Activated naive CD8-positive, alpha-beta T cell treated with anti-CD3 and anti-CD28 coated beads, Interleukin-2, amount 10 ng/mL, durations not matched to agents 7 days and 5 days (primary cell): ENCODE measurements around the gene ZNF646. TPM values are rescaled to one million over a fixed set of nuclear protein-coding genes. Genes with fewer than 3 reads are reported as not detected.

Source experiments
- ATAC-seq: fragments of 150-1000 bp; cut with Tn5 transposase; one replicate; pipeline ENCODE4 v1.10.0; 2021; ENCODE audit warnings: low read depth, moderate library complexity
- POLR2A ChIA-PET: fragments of 350-600 bp; sonication (Branson Sonifier 250); formaldehyde crosslinking; loops from one replicate; lab custom pipeline; 2021; ENCODE audit warnings: antibody characterized with exemption; lab: Charles Lee
- DNase-seq: peaks from one replicate; pipeline ENCODE4 v3.0.0; 2021
- H3K27ac Mint-ChIP-seq: one replicate; pipeline ENCODE4 v1.8.0; 2022; ENCODE audit warnings: mild to moderate bottlenecking, mixed read lengths
- H3K27me3 Mint-ChIP-seq: one replicate; pipeline ENCODE4 v1.8.0; 2022; ENCODE audit warnings: mild to moderate bottlenecking, moderate library complexity, mixed read lengths
- H3K36me3 Mint-ChIP-seq: one replicate; pipeline ENCODE4 v1.8.0; 2021; ENCODE audit warnings: mild to moderate bottlenecking, mixed read lengths
- H3K4me1 Mint-ChIP-seq: one replicate; pipeline ENCODE4 v1.8.0; 2021; ENCODE audit warnings: mixed read lengths
- H3K4me3 Mint-ChIP-seq: one replicate; pipeline ENCODE4 v1.8.0; 2022; ENCODE audit warnings: mild to moderate bottlenecking, moderate library complexity, mixed read lengths
- H3K9me3 Mint-ChIP-seq: one replicate; pipeline ENCODE4 v1.8.0; 2021; ENCODE audit warnings: mixed read lengths
- total RNA-seq, 2 experiments: library from RNA; stranded (reverse); gene quantifications; one replicate each; pipeline ENCODE4 v1.2.3, GENCODE V29; 2021

The ZNF646 gene
- total RNA-seq, 2 experiments from 2014 or later, result 37.3 to 38.7 TPM

GRCh38 chr16:31125844-31126243, 51.6 kb downstream of the ZNF646 start:
- H3K27me3 Mint-ChIP-seq, result no peaks in the 10 kb centered on the region
- no peaks in the 10 kb centered on the region for H3K9me3 Mint-ChIP-seq
- POLR2A ChIA-PET, result interaction anchor here (0.8 to 1.9 kb wide), 2 partner anchors 8 to 176 kb away, joined by 3 to 6 read pairs; partner anchors contain the start of gene KAT8
- peaks cover 18% of the 10 kb centered on the region for H3K36me3 Mint-ChIP-seq
- H3K4me1 Mint-ChIP-seq, result peaks cover 5% of the 10 kb centered on the region
- no peak overlapping the region for H3K4me3 Mint-ChIP-seq
- ATAC-seq (no peak), DNase-seq (no peak)
- no peak overlapping the region for H3K27ac Mint-ChIP-seq

DNA sequence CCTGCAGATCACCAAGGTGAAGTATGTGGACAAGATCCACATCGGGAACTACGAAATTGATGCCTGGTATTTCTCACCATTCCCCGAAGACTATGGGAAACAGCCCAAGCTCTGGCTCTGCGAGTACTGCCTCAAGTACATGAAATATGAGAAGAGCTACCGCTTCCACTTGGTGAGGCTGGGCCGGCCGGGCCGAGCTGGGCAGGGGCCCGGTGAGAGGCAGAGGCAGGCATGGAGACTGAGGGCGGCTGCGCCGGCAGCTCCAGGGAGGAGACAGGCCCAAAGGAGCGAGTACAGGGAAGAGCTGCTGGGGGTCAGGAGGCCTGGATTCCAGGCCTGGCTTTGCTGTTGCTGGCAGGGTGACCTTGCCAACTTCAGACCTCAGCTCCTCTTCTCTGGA, 53.0 kb downstream of the ZNF646 start:
- H3K27me3 Mint-ChIP-seq, result no peaks in the 10 kb centered on the region
- no peak overlapping the region for H3K27ac Mint-ChIP-seq
- H3K4me3 Mint-ChIP-seq, result no peak overlapping the region
- POLR2A ChIA-PET, result interaction anchor here (1.9 kb wide), 1 partner anchor 10 kb away, joined by 6 read pairs; the partner anchor contains the start of gene KAT8
- H3K36me3 Mint-ChIP-seq, result peaks cover 10% of the 10 kb centered on the region
- DNase-seq, result no peak
- H3K4me1 Mint-ChIP-seq, result peaks cover 5% of the 10 kb centered on the region
- H3K9me3 Mint-ChIP-seq, result no peaks in the 10 kb centered on the region
- ATAC-seq, result no peak

- Mint-ChIP-seq H3K4me1 (peaks cover 5% of the 10 kb centered on the region), H3K9me3 (no peaks in the 10 kb centered on the region), H3K27ac (peak overlapping the region; percentile 70), H3K4me3 (no peak overlapping the region), H3K36me3 (peaks cover 4% of the 10 kb centered on the region), H3K27me3 (no peaks in the 10 kb centered on the region)
- ATAC-seq (peak; percentile 25), DNase-seq (no peak)
- POLR2A ChIA-PET, result interaction anchor here (1.0 to 3.9 kb wide), 2 partner anchors 12 to 13 kb away, joined by 3 to 12 read pairs; partner anchors contain the start of gene KAT8
Observed at GRCh38 chr16:31128711-31129567, 54.7 kb downstream of the ZNF646 start.

DNA sequence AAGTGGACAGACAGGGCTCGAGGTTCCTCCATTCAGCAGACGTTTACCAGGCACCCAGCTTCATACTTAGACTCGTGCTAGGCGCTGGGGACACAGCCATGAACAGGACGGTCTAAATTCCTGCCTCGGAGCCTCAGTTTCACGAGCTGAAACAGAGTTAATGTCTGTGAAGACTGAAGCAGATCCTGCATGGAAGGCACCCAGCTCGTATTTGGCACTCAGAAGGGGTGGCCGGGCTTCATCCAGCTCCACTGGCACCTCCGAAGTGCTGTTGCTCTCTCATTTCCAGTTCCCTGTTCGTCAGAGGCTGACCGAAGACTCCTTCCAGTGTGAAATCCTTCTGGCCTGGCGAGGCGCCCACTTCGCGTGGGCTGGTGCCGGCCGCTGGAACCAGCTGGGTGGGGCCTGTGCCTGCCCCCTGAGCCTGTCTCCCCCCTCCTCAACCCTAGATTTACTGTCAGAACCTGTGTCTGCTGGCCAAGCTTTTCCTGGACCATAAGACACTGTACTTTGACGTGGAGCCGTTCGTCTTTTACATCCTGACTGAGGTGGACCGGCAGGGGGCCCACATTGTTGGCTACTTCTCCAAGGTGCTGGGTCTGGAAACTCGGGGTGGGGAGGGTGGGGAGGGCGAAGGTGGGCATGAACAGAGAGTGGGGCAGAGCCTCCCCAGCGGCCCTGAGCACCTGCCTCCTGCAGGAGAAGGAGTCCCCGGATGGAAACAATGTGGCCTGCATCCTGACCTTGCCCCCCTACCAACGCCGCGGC, 55.5 kb downstream of the ZNF646 start:
- Mint-ChIP-seq H3K36me3 (peaks cover 4% of the 10 kb centered on the region), H3K9me3 (no peaks in the 10 kb centered on the region), H3K27me3 (no peaks in the 10 kb centered on the region), H3K4me3 (no peak overlapping the region), H3K4me1 (peaks cover 5% of the 10 kb centered on the region), H3K27ac (no peak overlapping the region)
- POLR2A ChIA-PET, result interaction anchor here (1.0 to 3.9 kb wide), 2 partner anchors 12 kb away, joined by 3 to 12 read pairs; partner anchors contain the start of gene KAT8
- no peak for ATAC-seq
- no peak for DNase-seq

DNA sequence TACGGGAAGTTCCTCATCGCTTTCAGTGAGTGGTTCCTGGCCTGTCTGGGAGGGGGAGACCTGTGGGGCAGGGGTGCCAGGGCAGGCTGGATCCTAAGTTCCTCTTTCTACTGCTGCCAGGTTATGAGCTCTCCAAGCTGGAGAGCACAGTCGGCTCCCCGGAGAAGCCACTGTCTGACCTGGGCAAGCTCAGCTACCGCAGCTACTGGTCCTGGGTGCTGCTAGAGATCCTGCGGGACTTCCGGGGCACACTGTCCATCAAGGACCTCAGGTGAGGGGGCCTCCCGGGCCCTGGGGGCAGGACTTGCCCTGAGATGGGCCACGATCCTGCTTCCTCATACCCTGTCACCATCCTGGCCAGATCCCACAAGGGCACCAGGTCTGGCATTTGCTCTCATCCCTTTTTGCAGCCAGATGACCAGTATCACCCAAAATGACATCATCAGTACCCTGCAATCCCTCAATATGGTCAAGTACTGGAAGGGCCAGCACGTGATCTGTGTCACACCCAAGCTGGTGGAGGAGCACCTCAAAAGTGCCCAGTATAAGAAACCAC, 56.2 kb downstream of the ZNF646 start:
- no peak for ATAC-seq
- DNase-seq, result no peak
- H3K27me3 Mint-ChIP-seq, result no peaks in the 10 kb centered on the region
- H3K27ac Mint-ChIP-seq, result no peak overlapping the region
- peaks cover 4% of the 10 kb centered on the region for H3K36me3 Mint-ChIP-seq
- H3K4me3 Mint-ChIP-seq, result no peak overlapping the region
- H3K4me1 Mint-ChIP-seq, result peaks cover 5% of the 10 kb centered on the region
- H3K9me3 Mint-ChIP-seq, result no peaks in the 10 kb centered on the region
- POLR2A ChIA-PET, result interaction anchor here (1.0 to 3.9 kb wide), 2 partner anchors 12 to 13 kb away, joined by 3 to 12 read pairs; partner anchors contain the start of gene KAT8

DNA sequence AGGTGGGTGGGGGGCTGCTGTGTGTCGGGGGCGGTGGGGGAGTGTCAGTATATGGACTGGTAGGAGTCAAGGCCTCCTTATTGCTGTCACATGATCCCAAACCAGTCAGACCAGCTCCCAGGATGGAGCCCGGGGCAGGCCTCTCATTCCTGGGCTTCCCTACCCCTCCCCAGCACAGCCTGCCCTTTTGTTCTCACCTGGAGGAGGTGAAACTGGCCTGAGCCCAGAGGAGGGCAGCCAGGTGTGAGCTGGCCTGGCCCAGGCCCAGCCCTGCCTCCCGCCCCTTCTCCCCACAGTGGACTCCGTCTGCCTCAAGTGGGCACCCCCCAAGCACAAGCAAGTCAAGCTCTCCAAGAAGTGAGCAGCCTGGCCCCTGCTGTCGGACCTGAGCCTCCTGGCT, 56.7 kb downstream of the ZNF646 start:
- Mint-ChIP-seq H3K27ac (no peak overlapping the region), H3K36me3 (peaks cover 4% of the 10 kb centered on the region), H3K27me3 (no peaks in the 10 kb centered on the region), H3K4me3 (no peak overlapping the region), H3K9me3 (no peaks in the 10 kb centered on the region), H3K4me1 (peaks cover 5% of the 10 kb centered on the region)
- ATAC-seq (no peak), DNase-seq (no peak)
- POLR2A ChIA-PET, result interaction anchor here (3.9 kb wide), 1 partner anchor 14 kb away, joined by 12 read pairs; the partner anchor contains the start of gene KAT8

GRCh38 chr16:31131416-31131815, 57.2 kb downstream of the ZNF646 start:
- Mint-ChIP-seq H3K9me3 (no peaks in the 10 kb centered on the region), H3K27me3 (no peaks in the 10 kb centered on the region), H3K36me3 (peaks cover under 1% of the 10 kb centered on the region), H3K4me3 (no peak overlapping the region), H3K27ac (no peak overlapping the region), H3K4me1 (peaks cover 5% of the 10 kb centered on the region)
- ATAC-seq (no peak), DNase-seq (no peak)
- POLR2A ChIA-PET, result interaction anchor here (3.9 kb wide), 1 partner anchor 14 kb away, joined by 12 read pairs; the partner anchor contains the start of gene KAT8

DNA sequence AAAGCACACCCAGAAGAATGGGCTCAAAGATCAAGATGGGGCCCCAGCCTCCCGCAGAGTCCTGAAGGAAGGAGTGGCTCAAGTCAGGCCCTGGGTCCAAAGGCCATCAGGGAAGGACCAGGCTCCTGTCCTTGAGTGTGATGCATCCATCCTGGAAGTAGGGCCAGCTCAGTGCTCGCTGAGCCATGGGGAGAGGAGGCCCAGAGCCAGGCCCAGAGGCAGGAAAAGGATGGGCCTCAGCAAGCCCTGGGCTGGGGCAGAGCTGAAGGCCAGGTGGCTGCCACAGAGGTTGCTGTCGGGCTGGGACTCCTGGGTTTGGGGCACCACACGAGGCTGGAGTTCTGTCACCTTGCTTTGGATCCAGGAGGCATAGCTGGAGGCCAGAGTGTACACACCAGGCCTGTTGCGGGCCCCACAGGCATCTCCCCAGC, 57.6 kb downstream of the ZNF646 start:
- Mint-ChIP-seq H3K4me1 (peaks cover 5% of the 10 kb centered on the region), H3K27ac (no peak overlapping the region), H3K9me3 (no peaks in the 10 kb centered on the region), H3K4me3 (no peak overlapping the region), H3K36me3 (no peaks in the 10 kb centered on the region), H3K27me3 (no peaks in the 10 kb centered on the region)
- ATAC-seq (no peak), DNase-seq (no peak)
- POLR2A ChIA-PET, result interaction anchor here (3.9 kb wide), 1 partner anchor 15 kb away, joined by 12 read pairs; the partner anchor contains the start of gene KAT8

- H3K36me3 Mint-ChIP-seq, result no peaks in the 10 kb centered on the region
- H3K4me1 Mint-ChIP-seq, result peaks cover 5% of the 10 kb centered on the region
- H3K27ac Mint-ChIP-seq, result no peak overlapping the region
- POLR2A ChIA-PET, result interaction anchor here (1.5 kb wide), 1 partner anchor 15 kb away, joined by 4 read pairs; the partner anchor contains the start of gene KAT8
- no peak for ATAC-seq
- no peaks in the 10 kb centered on the region for H3K27me3 Mint-ChIP-seq
- H3K4me3 Mint-ChIP-seq, result no peak overlapping the region
- no peak for DNase-seq
- H3K9me3 Mint-ChIP-seq, result no peaks in the 10 kb centered on the region
Observed at GRCh38 chr16:31132303-31132979, 58.2 kb downstream of the ZNF646 start.

GRCh38 chr16:31133046-31133501, 58.9 kb downstream of the ZNF646 start:
- Mint-ChIP-seq H3K36me3 (no peaks in the 10 kb centered on the region), H3K9me3 (no peaks in the 10 kb centered on the region), H3K27me3 (no peaks in the 10 kb centered on the region), H3K4me1 (peaks cover 5% of the 10 kb centered on the region), H3K27ac (no peak overlapping the region), H3K4me3 (no peak overlapping the region)
- no peak for DNase-seq
- no peak for ATAC-seq
- POLR2A ChIA-PET, result interaction anchor here (1.5 kb wide), 1 partner anchor 15 kb away, joined by 4 read pairs; the partner anchor contains the start of gene KAT8
